Effector memory CD4-positive, alpha-beta T cell (primary cell): ENCODE measurements around the gene ABHD16B.
"Not testable (repeated sequence)": the region's sequence is repeated elsewhere in the genome, so short reads cannot be mapped to it uniquely, and the experiment has no call there.

Experiments
- DNase-seq, 3 donors: peaks; one replicate each; pipeline ENCODE4 v3.0.0-alpha.2; 2020
- H3K27ac ChIP-seq: 2 replicates; pipeline ENCODE4 v1.7.0; 2013; ENCODE audit warnings: mild to moderate bottlenecking, low read length, moderate library complexity; ENCODE audit not compliant: insufficient read depth, poor library complexity, severe bottlenecking
- H3K27me3 ChIP-seq: replicated peaks from 2 replicates; pipeline ENCODE4 v1.7.0; 2013; ENCODE audit warnings: mild to moderate bottlenecking, low read length; ENCODE audit not compliant: insufficient read depth, control insufficient read depth, poor library complexity, severe bottlenecking
- H3K36me3 ChIP-seq: 2 replicates; pipeline ENCODE4 v1.7.0; 2013; ENCODE audit warnings: mild to moderate bottlenecking, low read length, moderate library complexity; ENCODE audit not compliant: control insufficient read depth, insufficient read depth
- H3K4me1 ChIP-seq: 2 replicates; pipeline ENCODE4 v1.7.0; 2013; ENCODE audit warnings: low read length, mild to moderate bottlenecking; ENCODE audit not compliant: control insufficient read depth, insufficient read depth, poor library complexity, severe bottlenecking
- H3K4me3 ChIP-seq: 2 replicates; pipeline ENCODE4 v1.7.0; 2013; ENCODE audit warnings: low read length, low read depth, mild to moderate bottlenecking; ENCODE audit not compliant: insufficient read depth, poor library complexity, severe bottlenecking
- H3K9me3 ChIP-seq: 2 replicates; pipeline ENCODE4 v1.7.0; 2013; ENCODE audit warnings: mild to moderate bottlenecking, low read length, moderate library complexity; ENCODE audit not compliant: control insufficient read depth

ABHD16B gene

GRCh38 chr20:63878899-63879663 lies 17.8 kb downstream of the ABHD16B start:
- Histone ChIP-seq H3K4me1 (no peaks in the 10 kb centered on the region), H3K36me3 (peaks cover 56% of the 10 kb centered on the region), H3K27me3 (no peaks in the 10 kb centered on the region), H3K27ac (no peak overlapping the region), H3K4me3 (no peak overlapping the region), H3K9me3 (no peaks in the 10 kb centered on the region)
- DNase-seq: no peak

GRCh38 chr20:63880901-63881300 lies 19.6 kb downstream of the ABHD16B start:
- not testable (repeated sequence) for DNase-seq, H3K9me3 ChIP-seq, H3K4me3 ChIP-seq, H3K4me1 ChIP-seq, H3K27ac ChIP-seq, H3K27me3 ChIP-seq
- H3K36me3 ChIP-seq: peaks cover 54% of the 10 kb centered on the region

GRCh38 chr20:63881451-63882226 lies 20.3 kb downstream of the ABHD16B start:
- Histone ChIP-seq H3K36me3 (peaks cover 48% of the 10 kb centered on the region), H3K4me1 (no peaks in the 10 kb centered on the region), H3K27me3 (no peaks in the 10 kb centered on the region), H3K27ac (no peak overlapping the region), H3K4me3 (no peak overlapping the region), H3K9me3 (no peaks in the 10 kb centered on the region)
- DNase-seq: no peak

GRCh38 chr20:63882257-63883200 lies 21.2 kb downstream of the ABHD16B start:
- peaks cover 50% of the 10 kb centered on the region for H3K36me3 ChIP-seq
- no peak for DNase-seq
- H3K4me1 ChIP-seq: no peaks in the 10 kb centered on the region
- no peak overlapping the region for H3K4me3 ChIP-seq
- no peaks in the 10 kb centered on the region for H3K9me3 ChIP-seq
- no peaks in the 10 kb centered on the region for H3K27me3 ChIP-seq
- no peak overlapping the region for H3K27ac ChIP-seq

GRCh38 chr20:63883201-63883593 lies 21.9 kb downstream of the ABHD16B start:
- H3K4me1 ChIP-seq: no peaks in the 10 kb centered on the region
- DNase-seq: no peak
- H3K27ac ChIP-seq: no peak overlapping the region
- peaks cover 50% of the 10 kb centered on the region for H3K36me3 ChIP-seq
- H3K4me3 ChIP-seq: no peak overlapping the region
- H3K27me3 ChIP-seq: no peaks in the 10 kb centered on the region
- no peaks in the 10 kb centered on the region for H3K9me3 ChIP-seq

- Histone ChIP-seq H3K27me3 (no peaks in the 10 kb centered on the region), H3K27ac (no peak overlapping the region), H3K36me3 (peaks cover 50% of the 10 kb centered on the region), H3K4me1 (no peaks in the 10 kb centered on the region), H3K9me3 (no peaks in the 10 kb centered on the region), H3K4me3 (no peak overlapping the region)
- DNase-seq: no peak
Measured at GRCh38 chr20:63884506-63885263, 23.4 kb downstream of the ABHD16B start.

- Histone ChIP-seq H3K4me1 (no peaks in the 10 kb centered on the region), H3K4me3 (no peak overlapping the region), H3K27ac (no peak overlapping the region), H3K27me3 (no peaks in the 10 kb centered on the region), H3K36me3 (peaks cover 57% of the 10 kb centered on the region), H3K9me3 (no peaks in the 10 kb centered on the region)
- DNase-seq: no peak
Measured at GRCh38 chr20:63885264-63886053, 24.2 kb downstream of the ABHD16B start.

- H3K27me3 ChIP-seq: no peaks in the 10 kb centered on the region
- no peak overlapping the region for H3K4me3 ChIP-seq
- no peaks in the 10 kb centered on the region for H3K4me1 ChIP-seq
- no peak for DNase-seq
- peaks cover 59% of the 10 kb centered on the region for H3K36me3 ChIP-seq
- H3K9me3 ChIP-seq: no peaks in the 10 kb centered on the region
- no peak overlapping the region for H3K27ac ChIP-seq
Measured at GRCh38 chr20:63886054-63886419, 24.7 kb downstream of the ABHD16B start.

- Histone ChIP-seq H3K4me1 (no peaks in the 10 kb centered on the region), H3K4me3 (no peak overlapping the region), H3K9me3 (no peaks in the 10 kb centered on the region), H3K27ac (no peak overlapping the region), H3K36me3 (peaks cover 56% of the 10 kb centered on the region), H3K27me3 (no peaks in the 10 kb centered on the region)
- DNase-seq: no peak
Measured at GRCh38 chr20:63886921-63887320, 25.6 kb downstream of the ABHD16B start.
